AG08395 (cell line): ENCODE results near the gene SMIM38.
"Not testable (repeated sequence)": the region's sequence is repeated elsewhere in the genome, so short reads cannot be mapped to it uniquely, and the experiment has no call there.

ENCODE experiments used
- DNase-seq: peaks from one replicate; pipeline ENCODE4 v3.0.0; 2012; ENCODE audit warnings: mixed read lengths, low spot score

The SMIM38 gene

GRCh38 chr11:69140161-69140560, 15.6 kb upstream of the SMIM38 start:
- DNase-seq: not testable (repeated sequence)

GRCh38 chr11:69140635-69141034, 15.1 kb upstream of the SMIM38 start:
- no peak for DNase-seq

DNA sequence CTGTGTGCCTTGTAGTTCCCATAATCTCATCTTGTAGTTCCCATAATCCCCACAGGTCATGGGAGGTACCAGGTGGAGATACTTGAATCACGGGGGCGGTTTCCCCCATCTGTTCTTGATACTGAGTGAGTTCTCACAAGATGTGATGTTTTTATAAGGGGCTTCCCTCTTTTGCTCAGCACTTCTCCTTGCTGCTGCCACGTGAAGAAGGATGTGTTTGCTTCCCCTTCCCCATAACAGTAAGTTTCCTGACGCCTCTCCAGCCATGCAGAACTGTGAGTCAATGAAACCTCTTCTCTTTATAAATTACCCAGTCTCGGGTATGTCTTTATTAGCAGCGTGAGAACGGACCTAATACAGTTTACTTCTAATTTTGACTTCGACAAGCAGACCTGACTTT, 14.0 kb upstream of the SMIM38 start:
- DNase-seq: no peak

- no peak for DNase-seq
Measured at GRCh38 chr11:69142895-69143294, 12.8 kb upstream of the SMIM38 start.

DNA sequence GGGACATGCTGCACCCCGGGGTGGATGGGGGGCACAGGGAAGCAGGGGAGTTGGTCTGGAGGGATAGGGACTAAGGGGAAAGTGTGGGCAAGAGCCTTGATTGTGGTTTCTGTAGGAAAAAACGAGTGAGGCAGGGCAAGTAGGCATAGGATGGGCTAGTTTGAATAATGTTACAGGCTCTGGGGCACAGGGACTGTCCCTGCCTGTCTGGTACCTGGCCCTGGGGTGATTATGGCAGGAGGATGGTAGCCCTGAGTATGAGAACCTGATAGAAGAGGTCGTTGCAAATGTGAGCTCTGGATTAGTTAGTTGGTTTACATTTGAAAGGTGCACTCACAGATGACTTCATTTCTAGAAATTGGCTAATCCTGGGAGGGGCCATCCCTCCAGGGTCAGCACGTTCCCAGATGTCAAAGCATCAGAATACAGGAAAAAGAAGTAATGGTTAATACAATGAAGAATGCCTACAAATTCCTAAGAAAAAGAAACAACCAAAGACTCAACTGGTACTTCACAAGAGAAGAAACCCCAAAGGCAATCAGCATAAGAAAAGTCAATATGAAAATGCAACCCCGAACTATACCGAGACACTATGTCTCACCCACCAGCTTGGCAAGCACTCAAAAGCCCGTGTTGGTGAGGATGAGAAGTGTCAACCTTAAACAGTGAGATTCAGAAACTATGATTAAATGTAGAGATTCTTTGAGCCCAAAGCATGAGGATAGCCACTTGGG, 11.3 kb upstream of the SMIM38 start:
- DNase-seq: no peak

DNA sequence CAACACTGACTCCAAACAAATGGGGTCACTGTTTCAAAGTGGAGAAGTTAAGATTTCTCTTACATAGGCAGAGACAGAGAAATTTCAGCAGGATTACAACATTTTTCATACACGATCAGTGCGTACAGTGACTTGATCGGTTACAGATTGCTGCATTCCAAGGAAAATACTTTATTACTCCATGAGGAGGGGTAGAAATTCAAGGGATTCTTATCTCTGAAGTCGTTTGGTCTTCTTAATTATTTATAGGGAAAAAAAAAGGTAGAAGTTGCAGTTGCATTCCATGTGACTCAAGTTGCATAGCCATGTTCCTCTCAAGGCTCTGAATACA, 10.7 kb upstream of the SMIM38 start:
- peak; percentile 15 for DNase-seq

DNA sequence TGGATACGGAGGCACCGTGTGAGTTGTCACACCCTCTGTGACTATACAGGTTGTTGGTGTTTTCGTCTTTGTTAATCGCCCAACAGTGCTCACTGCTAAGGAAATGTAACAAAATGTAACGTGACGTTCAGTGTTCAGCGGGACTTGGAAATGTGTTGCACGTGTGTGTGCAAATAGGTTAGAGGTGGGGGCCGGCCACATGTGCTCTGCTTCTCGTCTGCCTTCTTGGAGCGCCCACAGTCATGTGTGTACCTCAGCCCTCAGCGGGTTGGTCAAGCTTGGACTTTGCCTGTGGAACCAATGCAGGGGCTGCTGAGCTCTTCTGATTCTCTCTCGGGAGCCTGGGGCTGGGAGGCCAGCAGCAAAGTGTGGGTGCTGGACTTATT, 7.4 kb upstream of the SMIM38 start:
- DNase-seq: no peak

- DNase-seq: no peak
Measured at GRCh38 chr11:69148806-69149205, 6.9 kb upstream of the SMIM38 start.

DNA sequence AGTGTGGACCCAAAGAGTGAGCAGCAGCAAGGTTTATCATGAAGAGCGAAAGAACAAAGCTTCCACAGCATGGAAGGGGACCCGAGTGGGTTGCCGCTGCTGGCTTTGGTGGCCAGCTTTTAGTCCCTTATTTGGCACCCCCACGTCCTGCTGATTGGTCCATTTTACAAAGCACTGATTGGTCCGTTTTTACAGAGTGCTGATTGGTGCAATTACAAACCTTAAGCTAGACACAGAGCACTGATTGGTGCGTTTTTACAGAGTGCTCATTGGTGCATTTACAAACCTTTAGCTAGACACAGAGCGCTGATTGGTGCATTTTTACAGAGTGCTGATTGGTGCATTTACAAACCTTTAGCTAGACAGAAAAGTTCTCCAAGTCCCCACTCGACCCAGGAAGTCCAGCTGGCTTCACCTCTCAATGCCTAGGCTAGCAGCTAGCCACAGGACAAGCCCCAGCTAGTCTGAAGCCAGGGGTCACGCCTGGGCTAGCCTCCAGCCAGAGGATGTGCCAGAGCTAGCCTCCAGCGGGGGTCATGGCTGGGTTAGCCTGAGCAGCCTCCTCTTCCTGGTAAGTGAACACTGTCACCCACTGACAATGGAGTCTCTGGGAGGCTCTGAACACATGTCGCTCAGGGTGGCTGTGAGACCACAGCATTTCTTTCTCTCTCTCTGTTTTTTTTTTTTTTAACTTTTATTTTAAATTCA, 6.2 kb upstream of the SMIM38 start:
- DNase-seq: not testable (repeated sequence)

- no peak for DNase-seq
Measured at GRCh38 chr11:69150175-69150574, 5.6 kb upstream of the SMIM38 start.

DNA sequence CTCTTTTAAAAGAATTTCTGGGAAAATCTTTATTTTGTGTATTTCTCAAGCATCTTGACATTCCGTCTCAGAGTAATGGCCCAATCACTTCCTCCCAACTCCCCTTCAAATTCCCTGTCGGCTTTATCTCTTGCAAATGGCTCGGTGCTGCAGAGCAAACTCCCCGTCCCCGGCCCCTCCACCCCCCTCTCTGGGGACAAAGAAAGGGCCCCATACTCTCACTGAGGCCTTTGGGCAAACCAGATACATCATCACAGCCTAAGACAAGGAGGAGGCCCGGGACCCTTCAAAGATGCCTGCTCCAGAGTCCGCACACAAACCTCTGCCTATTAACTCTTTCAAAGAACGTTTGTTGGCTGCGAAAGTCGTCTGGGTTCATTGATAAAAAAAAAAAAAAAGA, 3.9 kb upstream of the SMIM38 start:
- DNase-seq: no peak

DNA sequence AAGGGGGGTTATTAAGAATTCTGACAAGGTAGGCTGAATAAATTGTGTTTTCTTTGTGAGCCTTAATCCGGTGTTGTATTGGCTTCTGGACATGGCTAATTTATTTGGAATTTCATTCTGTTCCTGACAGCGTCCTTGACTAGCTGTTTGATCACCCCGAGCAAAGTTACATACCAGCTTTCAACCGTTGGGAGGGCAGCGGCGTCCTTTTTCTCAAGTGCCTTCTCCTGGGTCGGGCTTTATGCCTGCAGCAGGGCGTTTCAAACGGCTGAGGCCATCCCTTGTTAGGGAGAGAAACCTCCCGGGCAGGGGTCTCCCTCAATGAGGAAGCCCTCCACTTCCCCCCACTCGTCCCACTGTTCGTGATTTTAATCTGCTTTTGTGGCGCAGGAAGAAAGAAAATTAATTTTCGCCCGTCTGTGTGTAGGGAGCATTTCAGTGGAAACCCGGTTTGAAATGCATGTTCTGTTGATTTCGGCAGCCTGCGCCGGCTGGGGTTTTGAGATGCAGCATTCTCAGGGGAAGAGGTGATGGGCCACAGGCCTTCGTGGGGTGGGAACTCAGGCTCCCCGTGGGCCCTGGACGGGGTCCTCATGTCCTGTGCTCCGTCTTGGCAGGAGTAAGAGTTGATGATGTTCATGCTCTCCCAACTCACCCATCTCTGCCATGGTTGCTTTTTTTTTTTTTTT, 2.9 kb upstream of the SMIM38 start:
- no peak for DNase-seq

DNA sequence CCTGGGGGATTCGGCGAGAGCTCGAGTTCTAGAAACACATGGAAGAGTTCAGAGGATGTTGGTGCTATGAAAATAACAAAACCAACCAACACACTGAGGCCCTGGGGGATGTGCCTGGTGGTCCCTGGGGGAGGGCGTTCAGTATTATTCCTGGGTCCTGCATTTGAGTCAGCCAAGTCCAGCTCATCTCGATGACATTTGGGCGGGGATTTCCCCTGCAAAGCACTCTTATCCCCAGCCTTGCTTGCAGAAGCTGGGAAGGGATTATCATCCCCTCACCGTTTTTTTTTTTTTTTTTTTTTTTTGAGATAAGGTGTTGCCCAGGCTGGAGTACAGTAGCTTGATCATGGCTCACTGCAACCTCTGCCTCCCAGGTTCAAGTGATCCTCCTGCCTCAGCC, 2.1 kb upstream of the SMIM38 start:
- no peak for DNase-seq

- DNase-seq: no peak
Measured at GRCh38 chr11:69154211-69154913, 1.4 kb upstream of the SMIM38 start.

DNA sequence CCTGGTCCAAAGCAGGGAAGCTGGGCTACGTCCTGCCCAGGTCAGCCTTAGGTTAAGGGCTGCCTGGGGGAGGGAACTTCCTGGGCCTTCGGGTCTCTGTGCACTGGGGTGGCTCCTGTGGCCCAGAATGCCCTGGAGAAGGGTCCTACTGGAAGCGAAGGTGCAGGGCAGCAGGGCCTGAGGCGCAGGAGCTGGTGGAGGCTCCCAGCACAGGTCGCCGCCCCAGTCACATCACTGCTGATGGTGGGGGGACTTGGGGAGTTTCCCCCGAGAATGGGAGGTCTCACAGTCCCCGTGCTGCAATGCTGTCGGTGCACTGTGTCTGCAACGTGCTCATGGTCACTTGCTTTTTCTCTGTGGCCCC, 815 bp upstream of the SMIM38 start:
- DNase-seq: no peak

DNA sequence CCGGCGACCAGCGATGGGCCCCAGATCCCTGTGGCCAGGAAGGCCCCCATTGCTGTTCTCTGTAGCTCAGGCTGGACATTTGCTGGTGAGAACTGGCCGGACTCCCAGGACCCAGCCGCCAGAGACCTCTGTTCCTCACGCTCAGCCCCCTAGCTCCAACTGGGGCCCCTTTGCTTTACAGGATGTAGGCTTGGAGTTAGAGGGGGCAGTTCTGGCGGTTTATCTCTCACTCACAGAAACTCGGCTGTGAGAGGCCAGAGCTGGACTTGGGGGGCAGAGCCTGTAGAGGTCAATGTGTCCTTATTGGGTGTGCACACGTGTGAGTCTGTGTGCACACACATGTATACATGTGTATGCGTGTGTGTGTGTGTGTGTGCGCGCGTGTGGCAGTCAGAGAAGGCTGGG, 502 bp downstream of the SMIM38 start:
- no peak for DNase-seq

DNA sequence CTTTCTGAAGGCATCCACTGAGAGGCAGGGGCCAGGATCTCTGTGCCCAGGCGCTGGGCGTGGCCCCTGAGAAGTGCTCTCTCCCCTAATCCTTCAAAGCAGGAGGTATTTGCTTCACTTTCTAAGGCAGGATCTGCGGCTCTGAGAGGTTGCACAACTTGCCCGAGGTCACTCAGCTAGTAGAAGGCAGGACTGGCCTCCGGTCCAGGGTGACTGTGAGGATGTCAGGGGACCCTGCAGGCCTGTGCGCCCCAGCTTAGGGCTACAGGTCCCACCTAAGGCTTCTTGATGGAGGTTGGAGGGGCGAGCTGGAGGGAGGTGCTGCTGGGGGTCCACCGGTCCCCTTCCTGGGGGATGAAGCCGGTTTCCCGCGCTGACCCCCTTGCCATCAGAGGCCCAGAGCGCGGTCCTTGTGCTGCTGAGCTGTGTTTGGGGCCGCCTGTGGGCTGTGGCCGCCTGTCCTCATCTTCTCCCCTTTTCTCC, 979 bp downstream of the SMIM38 start:
- DNase-seq: no peak

DNA sequence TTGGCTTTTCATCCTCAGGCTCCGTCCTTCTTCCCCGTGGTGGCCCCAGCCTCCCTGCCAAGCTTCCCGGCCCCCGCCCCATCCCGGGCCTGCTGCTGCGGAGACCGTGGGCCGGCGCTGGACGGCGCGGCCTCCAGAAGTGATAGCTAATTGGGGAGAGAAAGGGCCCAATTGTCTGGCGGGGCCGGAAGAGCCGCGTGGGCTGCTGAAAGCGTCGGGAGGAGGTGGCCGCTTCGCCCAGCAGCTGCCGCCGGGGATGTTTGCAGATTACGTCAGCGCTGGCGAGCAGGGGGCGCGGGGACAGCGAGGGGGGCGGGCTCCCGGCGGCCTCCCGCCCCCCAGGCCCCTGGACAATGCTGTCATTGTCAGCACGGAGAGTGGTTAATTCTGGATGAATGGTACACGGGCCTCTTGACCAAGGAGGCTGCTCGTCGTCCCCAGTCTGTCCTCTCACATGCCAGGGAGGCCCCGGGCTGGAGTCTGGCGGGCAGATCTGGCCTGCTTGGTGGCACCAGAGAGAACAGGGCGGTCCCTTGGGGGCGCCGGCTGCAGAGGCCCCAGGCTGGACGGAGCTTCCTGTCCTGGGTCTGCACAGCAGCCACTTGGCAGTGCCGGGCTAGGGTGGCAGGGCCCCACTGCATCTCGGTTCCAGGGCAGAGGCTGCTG, 1.6 kb downstream of the SMIM38 start:
- peak; percentile 74 for DNase-seq

- DNase-seq: no peak
Measured at GRCh38 chr11:69157822-69158231, 2.1 kb downstream of the SMIM38 start.

- no peak for DNase-seq
Measured at GRCh38 chr11:69158301-69159149, 2.8 kb downstream of the SMIM38 start.
